ENCODE results near the gene TRIM15. TPM values are rescaled to one million over a fixed set of nuclear protein-coding genes. Genes with fewer than 3 reads are reported as not detected.

Gene TRIM15
- total RNA-seq, 6 experiments from 2014 or later = 1.7 to 17.7 (median 5.7) TPM

- Histone ChIP-seq H3K9me3 (no peaks in the 10 kb centered on the region), H3K36me3 (no peaks in the 10 kb centered on the region), H3K4me1 (no peaks in the 10 kb centered on the region), H3K4me3 (no peak overlapping the region), H3K27ac (no peak overlapping the region), H3K27me3 (no peaks in the 10 kb centered on the region)
- intact Hi-C loops (cut with DNase I) = no loop called here
- TF ChIP-seq CTCF (IDR thresholded peaks at IDR 0.05) (no peak), POLR2A (IDR thresholded peaks at IDR 0.05) (no peak)
- peak in 1 of 4 donors; percentile 42 for ATAC-seq
- 74% methylated on average over 6 of the region's 6 CpGs for WGBS (ENCODE audit: insufficient coverage, low coverage, low lambda C conversion rate, missing lambda C conversion rate)
- DNase-seq = no peak
These were observed 18.5 kb upstream of the TRIM15 start for GRCh38 chr6:30144811-30145210.

- H3K9me3 ChIP-seq = no peaks in the 10 kb centered on the region
- DNase-seq = no peak
- H3K36me3 ChIP-seq = no peaks in the 10 kb centered on the region
- H3K4me1 ChIP-seq = no peaks in the 10 kb centered on the region
- intact Hi-C loops (cut with DNase I) = no loop called here
- no peak for TF ChIP-seq CTCF (IDR thresholded peaks at IDR 0.05)
- TF ChIP-seq POLR2A (IDR thresholded peaks at IDR 0.05) = no peak
- WGBS (ENCODE audit: insufficient coverage, low coverage, low lambda C conversion rate, missing lambda C conversion rate) = 65% methylated on average over 5 of the region's 7 CpGs
- no peak overlapping the region for H3K4me3 ChIP-seq
- H3K27me3 ChIP-seq = no peaks in the 10 kb centered on the region
- no peak for ATAC-seq
- H3K27ac ChIP-seq = no peak overlapping the region
These were observed 17.5 kb upstream of the TRIM15 start for GRCh38 chr6:30145818-30146217.

- ATAC-seq (no peak), DNase-seq (no peak)
- intact Hi-C loops (cut with DNase I) = no loop called here
- whole genome bisulfite sequencing (ENCODE audit: insufficient coverage, low coverage, low lambda C conversion rate, missing lambda C conversion rate) = 73% methylated on average over 2 of the region's 3 CpGs
- H3K9me3 ChIP-seq = no peaks in the 10 kb centered on the region
- no peak overlapping the region for H3K4me3 ChIP-seq
- no peak for TF ChIP-seq POLR2A (IDR thresholded peaks at IDR 0.05)
- TF ChIP-seq CTCF (IDR thresholded peaks at IDR 0.05) = no peak
- H3K36me3 ChIP-seq = no peaks in the 10 kb centered on the region
- H3K27ac ChIP-seq = no peak overlapping the region
- H3K27me3 ChIP-seq = no peaks in the 10 kb centered on the region
- H3K4me1 ChIP-seq = no peaks in the 10 kb centered on the region
These were observed 16.2 kb upstream of the TRIM15 start for GRCh38 chr6:30147096-30147495.

GRCh38 chr6:30149234-30149633 lies 14.1 kb upstream of the TRIM15 start:
- intact Hi-C loops (cut with DNase I) = no loop called here
- Histone ChIP-seq H3K27ac (no peak overlapping the region), H3K27me3 (no peaks in the 10 kb centered on the region), H3K4me1 (no peaks in the 10 kb centered on the region), H3K9me3 (no peaks in the 10 kb centered on the region), H3K4me3 (no peak overlapping the region), H3K36me3 (no peaks in the 10 kb centered on the region)
- DNase-seq = no peak
- TF ChIP-seq POLR2A (IDR thresholded peaks at IDR 0.05) = no peak
- WGBS (ENCODE audit: insufficient coverage, low coverage, low lambda C conversion rate, missing lambda C conversion rate) = 37% methylated on average over 3 of the region's 3 CpGs
- peak in 2 of 4 donors; percentile 33 to 36 for ATAC-seq

- DNase-seq (no peak), ATAC-seq (no peak)
- no peaks in the 10 kb centered on the region for H3K36me3 ChIP-seq
- no peaks in the 10 kb centered on the region for H3K9me3 ChIP-seq
- no peaks in the 10 kb centered on the region for H3K27me3 ChIP-seq
- TF ChIP-seq CTCF (IDR thresholded peaks at IDR 0.05) (no peak), POLR2A (IDR thresholded peaks at IDR 0.05) (no peak)
- H3K27ac ChIP-seq = no peak overlapping the region
- 59% methylated on average over 7 of the region's 7 CpGs for WGBS (ENCODE audit: insufficient coverage, low coverage, low lambda C conversion rate, missing lambda C conversion rate)
- H3K4me3 ChIP-seq = no peak overlapping the region
- no peaks in the 10 kb centered on the region for H3K4me1 ChIP-seq
- intact Hi-C loops (cut with DNase I) = no loop called here
These were observed 13.3 kb upstream of the TRIM15 start for GRCh38 chr6:30149858-30150550.
